ENCODE measurements around the gene MYPN. TPM values are rescaled to one million over a fixed set of nuclear protein-coding genes. Genes with fewer than 3 reads are reported as not detected.

Gene MYPN
- total RNA-seq, 1 experiment from 2014 or later: 6.0 TPM

- peaks cover 53% of the 10 kb centered on the region for H3K79me2 ChIP-seq (ENCODE audit: low read length)
- H3K4me3 ChIP-seq (ENCODE audit: low read length): peak overlapping the region; percentile 42
- peak overlapping the region; percentile 83 for H3K27ac ChIP-seq (ENCODE audit: low read length)
- H3K27me3 ChIP-seq (ENCODE audit: low read length): no peaks in the 10 kb centered on the region
- H2AFZ ChIP-seq (ENCODE audit: low read length): peak overlapping the region; percentile 0; the same call in 1 of the 2 replicates
- ATAC-seq (peak; percentile 46), DNase-seq (peak; percentile 93)
- H3K9me3 ChIP-seq (ENCODE audit: low read length): no peaks in the 10 kb centered on the region
- POLR2A ChIA-PET (ENCODE audit: unreplicated experiment): no interaction called here
- peaks cover 19% of the 10 kb centered on the region for H3K36me3 ChIP-seq (ENCODE audit: low read depth, low read length)
- H3K9ac ChIP-seq (ENCODE audit: low read length): peak overlapping the region; percentile 49
- intact Hi-C loops (cut with micrococcal nuclease): loop anchor here (1.0 kb wide), 2 partner anchors 9 to 29 kb away; no protein-coding TSS in a partner anchor
- H3K9me2 ChIP-seq (replicated peaks; ENCODE audit: low read length): no peaks in the 10 kb centered on the region
- peak overlapping the region; percentile 72 for H3K4me2 ChIP-seq (ENCODE audit: low read length)
- no peak for TF ChIP-seq CTCF (conservative IDR thresholded peaks at IDR 0.05; ENCODE audit: low read depth, low read length)
- TF ChIP-seq EZH2 (IDR thresholded peaks at IDR 0.05; ENCODE audit: low read length, unreplicated experiment): no peak
- TF ChIP-seq EZH2phosphoT487 (IDR thresholded peaks at IDR 0.05; ENCODE audit: borderline replicate concordance, low read length): no peak
- peaks cover 20% of the 10 kb centered on the region for H3F3A ChIP-seq (ENCODE audit: low read length, unreplicated experiment)
- CTCF ChIA-PET: no interaction called here
- H4K20me1 ChIP-seq (ENCODE audit: low read length): no peaks in the 10 kb centered on the region
- BruUV-seq (replicated peaks): no TSS peak
- H3K4me1 ChIP-seq (ENCODE audit: insufficient read depth, low read length): peaks cover 69% of the 10 kb centered on the region
Measured at GRCh38 chr10:68105820-68106219, 3.5 kb upstream of the MYPN start.

- BruUV-seq (replicated peaks): no TSS peak
- CTCF ChIA-PET: interaction anchor here (1.0 kb wide), 1 partner anchor 24 kb away, joined by 5 read pairs; no protein-coding TSS in a partner anchor
- H4K20me1 ChIP-seq (ENCODE audit: low read length): no peaks in the 10 kb centered on the region
- peak overlapping the region; percentile 42 for H3K4me3 ChIP-seq (ENCODE audit: low read length)
- H3K9me3 ChIP-seq (ENCODE audit: low read length): no peaks in the 10 kb centered on the region
- TF ChIP-seq EZH2phosphoT487 (IDR thresholded peaks at IDR 0.05; ENCODE audit: borderline replicate concordance, low read length) (peak; percentile 74), CTCF (conservative IDR thresholded peaks at IDR 0.05; ENCODE audit: low read depth, low read length) (no peak)
- H3K9ac ChIP-seq (ENCODE audit: low read length): peak overlapping the region; percentile 49
- H3K36me3 ChIP-seq (ENCODE audit: low read depth, low read length): 0 out of 2 replicates have a peak, but pooled peaks cover 14% of the 10 kb centered on the region
- no peak overlapping the region for H2AFZ ChIP-seq (ENCODE audit: low read length)
- H3K27ac ChIP-seq (ENCODE audit: low read length): peak overlapping the region; percentile 83
- peaks cover 61% of the 10 kb centered on the region for H3K4me1 ChIP-seq (ENCODE audit: insufficient read depth, low read length)
- no peaks in the 10 kb centered on the region for H3K27me3 ChIP-seq (ENCODE audit: low read length)
- peak overlapping the region; percentile 72 for H3K4me2 ChIP-seq (ENCODE audit: low read length)
- ATAC-seq (peak; percentile 83), DNase-seq (peak; percentile 99)
- H3K9me2 ChIP-seq (replicated peaks; ENCODE audit: low read length): no peaks in the 10 kb centered on the region
- H3F3A ChIP-seq (ENCODE audit: low read length, unreplicated experiment): peaks cover 20% of the 10 kb centered on the region
- peaks cover 44% of the 10 kb centered on the region for H3K79me2 ChIP-seq (ENCODE audit: low read length)
- intact Hi-C loops (cut with micrococcal nuclease): loop anchor here (1.0 kb wide), 2 partner anchors 9 to 29 kb away; no protein-coding TSS in a partner anchor
- POLR2A ChIA-PET (ENCODE audit: unreplicated experiment): interaction anchor here (0.7 kb wide), 1 partner anchor 96 kb away, joined by 12 read pairs; no protein-coding TSS in a partner anchor
Measured at GRCh38 chr10:68106656-68107055, 2.6 kb upstream of the MYPN start.

- Histone ChIP-seq H3K4me1 (ENCODE audit: insufficient read depth, low read length) (peaks cover 54% of the 10 kb centered on the region), H3K4me3 (ENCODE audit: low read length) (peak overlapping the region; percentile 42), H3K79me2 (ENCODE audit: low read length) (peaks cover 34% of the 10 kb centered on the region), H3F3A (ENCODE audit: low read length, unreplicated experiment) (peaks cover 19% of the 10 kb centered on the region), H3K9me2 (replicated peaks; ENCODE audit: low read length) (no peaks in the 10 kb centered on the region), H2AFZ (ENCODE audit: low read length) (no peak overlapping the region), H3K9me3 (ENCODE audit: low read length) (no peaks in the 10 kb centered on the region), H3K9ac (ENCODE audit: low read length) (no peak overlapping the region), H3K4me2 (ENCODE audit: low read length) (peak overlapping the region; percentile 72), H3K27me3 (ENCODE audit: low read length) (no peaks in the 10 kb centered on the region), H3K27ac (ENCODE audit: low read length) (peak overlapping the region; percentile 83), H3K36me3 (ENCODE audit: low read depth, low read length) (0 out of 2 replicates have a peak, but pooled peaks cover 14% of the 10 kb centered on the region), H4K20me1 (ENCODE audit: low read length) (no peaks in the 10 kb centered on the region)
- intact Hi-C loops (cut with micrococcal nuclease): no loop called here
- ChIA-PET CTCF (no interaction called here), POLR2A (ENCODE audit: unreplicated experiment) (interaction anchor here (0.6 kb wide), 1 partner anchor 194 kb away, joined by 3 read pairs; no protein-coding TSS in a partner anchor)
- ATAC-seq (no peak), DNase-seq (no peak)
- TF ChIP-seq EZH2phosphoT487 (IDR thresholded peaks at IDR 0.05; ENCODE audit: borderline replicate concordance, low read length) (no peak), CTCF (conservative IDR thresholded peaks at IDR 0.05; ENCODE audit: low read depth, low read length) (no peak), EZH2 (IDR thresholded peaks at IDR 0.05; ENCODE audit: low read length, unreplicated experiment) (no peak)
- no TSS peak for BruUV-seq (replicated peaks)
Measured at GRCh38 chr10:68107651-68108050, 1.6 kb upstream of the MYPN start.

All from PC-3 (cell line).